ENCODE results near the gene HRH4. TPM values are rescaled to one million over a fixed set of nuclear protein-coding genes. Genes with fewer than 3 reads are reported as not detected.

Gene HRH4
- total RNA-seq, 6 donors from 2014 or later = 0.10 to 1.1 (median 0.45) TPM; not detected in 2

DNA sequence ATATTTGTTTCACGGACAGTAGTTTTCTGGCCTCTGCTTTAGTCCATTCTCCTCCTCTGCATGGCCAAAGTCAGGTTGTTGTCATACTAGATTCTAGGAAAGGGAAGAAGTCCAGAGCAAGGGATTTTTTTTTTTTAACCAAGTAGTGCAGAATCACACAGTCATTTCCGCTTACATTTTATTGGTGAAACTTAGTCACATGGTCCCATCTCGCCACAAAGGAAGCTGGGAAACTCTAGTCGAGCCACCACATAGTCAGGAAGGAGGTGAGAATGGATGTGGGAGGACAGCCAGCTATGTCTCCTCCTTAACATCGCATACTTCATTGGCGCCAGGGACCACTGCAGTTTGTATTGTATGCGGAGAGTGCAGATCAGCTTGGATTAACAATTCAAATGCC, 10.4 kb downstream of the HRH4 start:
- H3K9me3 ChIP-seq = no peaks in the 10 kb centered on the region
- ATAC-seq (ENCODE audit: low FRiP score in 2 of 2) (no peak), DNase-seq (no peak)
- H3K4me3 ChIP-seq = no peak overlapping the region
- 89 to 90% methylated on average over 7 of the region's 7 CpGs for WGBS, 2 donors
- TF ChIP-seq POLR2A (IDR thresholded peaks at IDR 0.05) = no peak
- TF ChIP-seq EP300 (IDR thresholded peaks at IDR 0.05) = no peak
- TF ChIP-seq, protein P1, sequence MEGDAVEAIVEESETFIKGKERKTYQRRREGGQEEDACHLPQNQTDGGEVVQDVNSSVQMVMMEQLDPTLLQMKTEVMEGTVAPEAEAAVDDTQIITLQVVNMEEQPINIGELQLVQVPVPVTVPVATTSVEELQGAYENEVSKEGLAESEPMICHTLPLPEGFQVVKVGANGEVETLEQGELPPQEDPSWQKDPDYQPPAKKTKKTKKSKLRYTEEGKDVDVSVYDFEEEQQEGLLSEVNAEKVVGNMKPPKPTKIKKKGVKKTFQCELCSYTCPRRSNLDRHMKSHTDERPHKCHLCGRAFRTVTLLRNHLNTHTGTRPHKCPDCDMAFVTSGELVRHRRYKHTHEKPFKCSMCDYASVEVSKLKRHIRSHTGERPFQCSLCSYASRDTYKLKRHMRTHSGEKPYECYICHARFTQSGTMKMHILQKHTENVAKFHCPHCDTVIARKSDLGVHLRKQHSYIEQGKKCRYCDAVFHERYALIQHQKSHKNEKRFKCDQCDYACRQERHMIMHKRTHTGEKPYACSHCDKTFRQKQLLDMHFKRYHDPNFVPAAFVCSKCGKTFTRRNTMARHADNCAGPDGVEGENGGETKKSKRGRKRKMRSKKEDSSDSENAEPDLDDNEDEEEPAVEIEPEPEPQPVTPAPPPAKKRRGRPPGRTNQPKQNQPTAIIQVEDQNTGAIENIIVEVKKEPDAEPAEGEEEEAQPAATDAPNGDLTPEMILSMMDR (IDR thresholded peaks at IDR 0.05) = no peak
- no peak for TF ChIP-seq POLR2AphosphoS5 (IDR thresholded peaks at IDR 0.05)
- H3K27ac ChIP-seq = no peak overlapping the region
- no peaks in the 10 kb centered on the region for H3K27me3 ChIP-seq
- H3K36me3 ChIP-seq = no peaks in the 10 kb centered on the region
- no peaks in the 10 kb centered on the region for H3K4me1 ChIP-seq

DNA sequence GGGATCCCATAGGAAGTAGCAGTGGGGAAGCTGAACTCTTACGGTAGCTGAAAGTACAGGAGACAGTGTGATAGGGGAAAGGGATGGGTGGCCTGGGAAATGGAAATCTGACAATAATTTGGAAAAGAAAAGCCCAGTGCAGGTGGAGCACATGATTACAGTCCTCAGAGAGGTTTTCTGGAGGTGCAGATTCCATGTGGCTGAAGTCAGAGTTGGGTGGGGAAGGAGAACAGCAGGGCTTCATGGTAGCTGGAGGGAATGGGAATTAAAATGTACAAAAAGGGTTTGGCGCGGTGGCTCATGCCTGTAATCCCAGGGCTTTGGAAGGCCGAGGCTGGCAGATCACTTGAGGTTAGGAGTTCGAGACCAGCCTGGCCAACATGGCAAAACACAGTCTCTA, 12.2 kb downstream of the HRH4 start:
- DNase-seq (no peak), ATAC-seq (ENCODE audit: low FRiP score in 2 of 2) (no peak)
- no peaks in the 10 kb centered on the region for H3K4me1 ChIP-seq
- TF ChIP-seq, protein P1 (IDR thresholded peaks at IDR 0.05) = no peak
- TF ChIP-seq POLR2A (IDR thresholded peaks at IDR 0.05) = no peak
- TF ChIP-seq EP300 (IDR thresholded peaks at IDR 0.05) = no peak
- no peak for TF ChIP-seq POLR2AphosphoS5 (IDR thresholded peaks at IDR 0.05)
- 90 to 93% methylated on average over 5 of the region's 5 CpGs for WGBS, 2 donors
- H3K9me3 ChIP-seq = no peaks in the 10 kb centered on the region
- H3K4me3 ChIP-seq = no peak overlapping the region
- H3K27me3 ChIP-seq = no peaks in the 10 kb centered on the region
- H3K27ac ChIP-seq = no peak overlapping the region
- no peaks in the 10 kb centered on the region for H3K36me3 ChIP-seq

DNA sequence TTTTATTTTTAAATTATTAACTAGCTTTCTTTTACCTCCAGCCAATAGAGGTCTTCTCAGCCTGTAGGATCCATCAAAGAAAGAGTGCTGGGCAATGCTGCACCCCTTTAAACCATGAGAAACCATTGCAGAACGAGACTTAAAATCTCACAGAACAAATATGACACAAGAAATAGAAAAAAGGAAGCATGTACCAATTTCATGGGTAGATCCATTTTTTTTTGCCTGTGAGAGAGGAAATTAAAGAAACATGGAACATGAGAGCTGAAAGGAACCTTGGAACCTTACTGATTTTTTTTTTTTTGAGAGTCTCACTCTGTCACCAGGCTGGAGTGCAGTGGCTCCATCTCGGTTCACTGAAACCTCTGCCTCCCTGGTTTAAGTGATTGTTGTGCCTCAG, 14.0 kb downstream of the HRH4 start:
- Histone ChIP-seq H3K4me1 (no peaks in the 10 kb centered on the region), H3K27me3 (no peaks in the 10 kb centered on the region), H3K36me3 (no peaks in the 10 kb centered on the region), H3K4me3 (no peak overlapping the region), H3K27ac (no peak overlapping the region), H3K9me3 (no peaks in the 10 kb centered on the region)
- TF ChIP-seq EP300 (IDR thresholded peaks at IDR 0.05) = no peak
- no peak for TF ChIP-seq POLR2AphosphoS5 (IDR thresholded peaks at IDR 0.05)
- TF ChIP-seq, protein P1 (IDR thresholded peaks at IDR 0.05) = no peak
- no peak for TF ChIP-seq POLR2A (IDR thresholded peaks at IDR 0.05)
- no peak for DNase-seq
- WGBS, 2 donors = 78 to 81% methylated on average over 2 of the region's 2 CpGs
- no peak for ATAC-seq (ENCODE audit: low FRiP score in 2 of 2)

DNA sequence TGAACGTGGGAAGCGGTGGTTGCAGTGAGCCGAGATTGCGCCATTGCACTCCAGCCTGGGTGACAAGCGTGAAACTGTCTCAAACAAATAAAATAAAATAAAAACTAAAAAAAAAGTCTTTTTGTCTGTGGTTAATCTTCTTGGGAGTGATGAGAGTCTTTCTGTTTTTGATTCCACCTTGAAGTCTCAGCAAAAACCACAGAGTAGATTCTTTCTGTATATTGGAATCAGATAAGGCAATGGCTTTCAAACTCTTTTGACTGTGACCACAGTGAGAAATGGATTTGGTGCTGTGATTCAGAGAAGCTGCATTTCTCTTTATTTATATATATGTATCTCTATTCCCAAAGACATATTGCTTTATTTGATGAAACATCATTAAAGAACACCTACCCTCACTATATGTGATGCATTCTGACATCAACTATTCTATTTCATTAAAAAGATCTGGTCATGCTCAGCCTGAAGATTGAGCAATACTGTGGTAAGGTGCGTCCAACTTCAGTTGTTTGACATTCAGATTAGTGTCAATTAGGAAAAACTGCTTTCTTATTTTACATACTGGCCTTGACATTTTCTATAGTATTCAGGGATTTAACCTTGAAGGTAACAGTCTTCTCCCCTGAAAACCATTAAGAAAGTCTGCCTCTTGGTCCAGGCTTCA, 15.6 kb downstream of the HRH4 start:
- no peaks in the 10 kb centered on the region for H3K36me3 ChIP-seq
- WGBS, 2 donors = 70 to 79% methylated on average over 6 of the region's 6 CpGs
- H3K9me3 ChIP-seq = no peaks in the 10 kb centered on the region
- TF ChIP-seq POLR2AphosphoS5 (IDR thresholded peaks at IDR 0.05) (no peak), POLR2A (IDR thresholded peaks at IDR 0.05) (no peak), EP300 (IDR thresholded peaks at IDR 0.05) (no peak)
- TF ChIP-seq, protein P1 (IDR thresholded peaks at IDR 0.05) = no peak
- H3K4me3 ChIP-seq = no peak overlapping the region
- no peaks in the 10 kb centered on the region for H3K4me1 ChIP-seq
- no peak overlapping the region for H3K27ac ChIP-seq
- no peaks in the 10 kb centered on the region for H3K27me3 ChIP-seq
- ATAC-seq (ENCODE audit: low FRiP score in 2 of 2) (no peak), DNase-seq (no peak)

DNA sequence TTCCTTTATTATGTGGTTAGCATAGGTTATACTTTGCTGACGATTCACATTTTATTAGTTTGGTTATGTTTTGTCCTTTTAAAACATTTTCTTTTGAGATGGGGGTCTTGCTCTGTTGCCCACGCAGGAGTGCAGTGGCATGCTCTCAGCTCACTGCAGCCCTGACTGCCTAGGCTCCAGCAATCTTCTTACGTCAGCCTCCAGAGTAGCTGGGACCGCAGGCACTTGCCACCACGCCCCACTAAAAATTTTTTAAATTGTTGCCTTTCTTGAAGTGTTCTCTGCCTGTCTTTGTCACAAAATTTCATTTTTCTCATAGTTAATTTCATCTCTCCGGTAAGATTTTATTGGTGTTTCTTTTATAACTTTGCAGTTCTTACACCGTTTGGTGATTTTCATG, 18.9 kb downstream of the HRH4 start:
- TF ChIP-seq EP300 (IDR thresholded peaks at IDR 0.05) = no peak
- TF ChIP-seq, protein P1 (IDR thresholded peaks at IDR 0.05) = no peak
- TF ChIP-seq POLR2AphosphoS5 (IDR thresholded peaks at IDR 0.05) = no peak
- no peak for TF ChIP-seq POLR2A (IDR thresholded peaks at IDR 0.05)
- H3K4me3 ChIP-seq = no peak overlapping the region
- no peaks in the 10 kb centered on the region for H3K4me1 ChIP-seq
- H3K36me3 ChIP-seq = no peaks in the 10 kb centered on the region
- H3K27me3 ChIP-seq = no peaks in the 10 kb centered on the region
- H3K27ac ChIP-seq = no peak overlapping the region
- no peak for ATAC-seq (ENCODE audit: low FRiP score in 2 of 2)
- 53 to 76% methylated on average over 7 of the region's 7 CpGs for WGBS, 2 donors
- H3K9me3 ChIP-seq = no peaks in the 10 kb centered on the region
- no peak for DNase-seq
